HG03196 (cell line): ENCODE results near the gene RPP25L.

Experiments
- ATAC-seq: cut with Tn5 transposase; IDR thresholded peaks from one replicate; pipeline ENCODE4 v1.9.1; 2021; ENCODE audit not compliant: unreplicated experiment

Gene RPP25L

GRCh38 chr9:34588671-34589635 is 22.9 kb downstream of the RPP25L start:
- no peak for ATAC-seq

- ATAC-seq = no peak
Measured at GRCh38 chr9:34587271-34587670, 24.6 kb downstream of the RPP25L start.

DNA sequence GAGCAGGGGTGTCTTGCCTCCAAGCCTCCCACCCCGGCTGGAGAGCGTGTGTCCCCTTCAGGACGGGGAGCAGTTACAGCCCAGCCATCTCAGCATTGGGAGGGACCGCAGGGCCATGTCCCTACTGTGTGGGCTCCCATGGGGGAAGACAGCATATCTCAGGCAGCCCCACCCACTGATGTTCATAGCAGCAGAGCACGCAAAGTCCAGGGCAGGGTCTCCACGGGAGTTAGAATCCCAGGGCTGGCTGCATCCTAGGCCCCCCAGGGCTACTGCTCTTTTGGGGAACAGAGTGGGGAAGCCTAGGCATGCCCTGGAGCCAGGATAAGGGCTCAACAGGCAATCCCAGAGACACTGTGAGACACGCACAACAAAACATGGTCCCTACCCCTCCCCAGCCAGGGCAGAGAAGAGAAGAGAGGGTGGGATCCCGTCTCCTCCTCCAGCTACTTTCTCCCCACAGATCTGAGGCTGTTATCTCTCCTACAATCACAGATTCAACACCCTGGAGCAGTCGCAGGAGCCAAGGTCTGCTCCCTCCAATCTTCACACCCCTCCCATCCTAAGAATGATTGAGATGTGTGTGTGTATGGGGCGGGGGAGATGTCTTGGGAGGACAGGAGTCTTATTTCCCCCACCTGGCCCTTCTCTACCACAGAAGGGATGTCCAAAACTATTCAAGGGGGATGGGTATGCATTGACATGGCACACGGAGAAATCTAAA is 25.8 kb downstream of the RPP25L start:
- no peak for ATAC-seq

DNA sequence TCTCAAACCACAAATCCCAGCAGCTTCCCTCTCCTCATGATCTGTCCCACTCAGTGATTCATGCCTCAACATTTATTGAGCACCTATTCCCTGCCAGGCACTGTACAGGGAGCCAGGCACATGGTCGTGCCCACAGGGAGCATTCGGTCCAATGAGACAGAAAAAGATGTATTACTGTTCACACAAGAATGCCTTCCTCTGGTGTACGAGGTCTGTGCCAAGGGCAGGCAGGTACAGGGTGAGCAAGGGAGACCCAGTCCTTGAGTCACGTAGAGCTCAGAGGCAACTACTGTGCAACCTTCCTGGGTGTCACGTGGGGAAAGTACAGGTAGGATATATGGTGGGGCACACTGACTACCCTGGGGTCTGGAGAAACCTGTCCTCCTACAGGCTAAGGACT is 26.9 kb downstream of the RPP25L start:
- ATAC-seq = no peak

DNA sequence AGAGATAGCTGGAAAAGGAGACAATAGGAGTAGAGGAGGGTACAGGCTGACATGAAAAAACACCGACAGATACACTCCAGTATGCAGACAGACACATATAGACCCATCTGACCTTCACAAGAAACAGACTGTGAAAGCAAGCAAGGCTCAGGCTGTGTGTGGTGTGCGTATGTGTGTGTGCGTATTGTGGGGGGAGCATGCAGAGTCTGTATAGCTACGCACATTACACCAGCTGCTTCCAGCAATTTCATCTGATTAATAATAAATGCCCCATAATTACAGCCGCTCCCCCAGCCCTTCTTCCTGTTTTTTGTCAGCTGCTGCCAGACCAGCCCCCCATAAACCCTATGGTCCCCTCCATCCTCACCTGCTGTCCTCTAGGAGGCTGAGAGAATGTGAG is 29.1 kb downstream of the RPP25L start:
- no peak for ATAC-seq

- ATAC-seq = no peak
Measured at GRCh38 chr9:34581318-34581717, 30.6 kb downstream of the RPP25L start.

DNA sequence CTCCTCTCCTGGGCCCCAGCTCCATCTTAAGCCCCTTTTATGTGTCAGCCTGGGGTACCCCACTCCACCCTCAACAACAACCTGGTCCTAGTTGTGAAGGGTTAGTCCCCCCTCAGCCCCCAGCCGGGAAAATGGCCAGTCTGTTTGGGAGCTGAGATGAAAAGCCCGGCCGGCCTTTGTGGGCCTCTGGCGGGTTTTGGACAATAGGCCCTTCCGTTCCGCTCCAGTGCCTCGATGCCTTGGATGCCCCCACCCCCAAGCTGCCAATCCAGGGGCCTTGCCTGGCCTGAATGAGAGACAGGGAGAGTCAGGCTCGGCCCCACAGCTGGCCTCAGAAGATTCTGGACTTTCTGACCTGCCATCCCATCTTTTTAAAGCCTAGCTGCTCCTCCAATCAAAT is 31.5 kb downstream of the RPP25L start:
- no peak for ATAC-seq

GRCh38 chr9:34579808-34580163 is 32.1 kb downstream of the RPP25L start:
- ATAC-seq = no peak

DNA sequence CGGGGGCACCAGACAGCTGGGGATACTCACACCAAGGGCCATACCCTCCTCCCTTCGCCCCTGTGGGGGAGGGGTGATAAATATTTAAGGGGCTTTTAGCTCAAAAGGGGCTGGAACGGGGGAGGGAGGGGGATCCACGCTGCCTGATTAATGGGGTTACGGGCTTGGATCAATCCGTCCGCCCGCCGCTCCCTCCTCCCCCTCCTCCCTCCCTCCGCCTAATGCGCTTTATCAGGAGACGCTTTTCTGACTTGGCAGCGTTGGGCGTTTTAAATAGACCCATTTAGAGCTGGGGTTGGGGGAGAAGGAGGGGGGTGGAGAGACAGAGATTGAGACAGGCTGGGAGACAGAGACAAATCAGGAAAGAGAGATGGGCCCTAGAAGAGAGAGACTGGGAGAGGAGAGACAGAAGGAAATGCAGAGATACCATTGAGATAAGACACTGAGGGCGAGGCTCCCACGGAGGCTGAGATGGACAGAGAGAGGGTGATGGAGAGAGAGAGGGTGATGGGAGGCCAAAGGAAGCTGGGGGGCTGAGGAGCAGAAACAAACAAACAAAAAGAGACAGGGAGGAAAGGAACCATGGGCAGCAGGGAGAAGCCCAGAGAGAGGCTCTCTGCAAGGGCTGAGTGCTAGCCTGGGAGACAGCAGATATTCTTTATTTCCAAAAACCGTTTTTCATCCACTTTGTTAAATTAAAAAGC is 32.6 kb downstream of the RPP25L start:
- ATAC-seq = no peak

- no peak for ATAC-seq
Measured at GRCh38 chr9:34578241-34579103, 33.4 kb downstream of the RPP25L start.

- ATAC-seq = no peak
Measured at GRCh38 chr9:34577400-34578240, 34.3 kb downstream of the RPP25L start.

DNA sequence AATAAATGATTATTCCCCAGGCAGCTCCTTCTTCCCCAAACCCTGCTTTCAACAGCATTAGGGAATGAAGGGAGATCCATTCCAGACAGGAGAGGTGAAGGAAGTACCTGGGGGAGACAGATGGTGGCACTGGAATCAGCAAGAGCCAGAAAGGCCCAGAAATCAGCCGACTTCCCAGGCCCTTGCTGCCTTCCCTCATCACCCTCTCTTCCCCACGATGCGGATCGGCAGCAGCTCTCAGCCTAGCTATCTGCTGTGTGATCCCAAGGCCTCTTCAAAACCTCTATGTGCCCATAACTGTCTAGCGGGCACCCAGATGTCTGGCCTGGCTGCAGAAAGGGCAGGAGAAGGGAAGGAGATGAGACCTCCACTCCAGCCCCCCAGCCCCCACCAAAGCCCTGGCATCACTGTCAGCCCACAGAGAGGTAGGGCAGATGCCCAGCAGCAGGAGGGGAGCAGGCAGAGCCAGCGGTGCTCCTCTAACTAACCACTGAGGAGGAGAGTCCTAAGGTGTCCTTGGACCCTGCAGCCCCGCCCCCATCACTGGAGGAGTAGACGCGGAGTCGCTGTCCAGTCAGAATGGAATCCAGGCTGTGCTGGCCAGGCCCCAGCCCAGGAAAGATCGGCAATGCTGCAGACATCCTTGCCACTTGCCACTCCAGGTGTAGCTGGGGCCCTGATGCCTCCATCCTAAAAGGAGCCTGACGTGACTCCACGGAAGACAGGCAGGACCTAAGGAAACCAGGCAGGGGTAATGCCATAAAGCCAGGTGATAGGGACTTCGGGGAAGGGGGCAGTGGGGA is 35.1 kb downstream of the RPP25L start:
- ATAC-seq = no peak

GRCh38 chr9:34575862-34576596 is 35.9 kb downstream of the RPP25L start:
- ATAC-seq = no peak

GRCh38 chr9:34575241-34575640 is 36.7 kb downstream of the RPP25L start:
- ATAC-seq = no peak

DNA sequence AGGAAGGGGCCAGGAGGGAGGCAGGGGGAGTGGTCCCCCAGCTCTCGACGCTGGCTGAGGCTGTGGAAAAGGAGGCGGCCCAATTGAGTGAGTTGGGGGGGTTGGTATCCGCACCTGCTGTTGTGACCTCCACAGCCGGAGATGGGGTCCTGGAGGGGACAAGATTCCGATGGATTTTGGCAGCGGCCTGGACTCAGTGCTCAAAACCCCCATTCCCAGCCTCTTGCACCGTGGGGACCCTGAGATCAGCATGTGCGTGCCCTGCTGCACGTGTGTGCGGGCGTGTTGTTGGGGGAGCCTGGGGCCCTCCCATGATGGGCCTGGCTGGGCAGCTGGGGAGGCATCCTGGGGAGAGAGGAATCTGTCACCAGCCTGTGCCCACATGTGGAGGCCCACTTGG is 37.3 kb downstream of the RPP25L start:
- no peak for ATAC-seq

DNA sequence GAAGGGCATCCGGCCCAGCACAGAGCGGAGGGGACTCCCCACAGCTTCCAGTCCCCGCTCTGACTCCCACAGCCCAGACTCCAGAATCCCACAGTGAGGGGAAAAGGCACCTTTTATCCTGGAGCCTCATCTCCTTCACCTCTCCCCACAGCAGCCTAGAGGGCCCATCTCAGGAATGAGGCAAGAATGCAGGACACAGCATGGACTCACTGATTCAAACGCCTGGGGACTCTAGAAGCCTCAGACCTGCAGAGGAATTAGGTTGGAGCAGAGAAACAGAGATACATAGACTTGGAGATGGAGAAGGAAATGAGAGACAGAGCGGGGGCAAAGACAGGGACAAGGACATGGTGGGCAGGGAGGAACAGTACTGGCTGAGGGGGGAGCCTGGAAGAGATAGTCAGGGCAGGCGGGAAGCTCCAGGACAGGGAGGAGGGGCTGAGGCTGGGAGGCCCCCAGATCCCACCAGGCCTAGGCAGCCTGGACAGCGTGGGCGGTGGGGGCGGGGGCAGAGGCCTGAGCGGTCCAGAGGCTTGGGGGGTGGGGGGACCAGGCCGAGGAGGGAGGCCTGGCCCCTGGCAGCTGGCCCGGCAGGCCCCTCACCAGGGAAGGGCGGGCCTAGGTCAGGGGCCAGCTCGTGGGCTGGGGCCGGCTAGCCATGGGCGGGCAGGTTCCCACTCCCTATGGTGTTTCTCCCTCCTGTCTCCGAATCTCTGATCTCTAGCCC is 38.1 kb downstream of the RPP25L start:
- no peak for ATAC-seq

DNA sequence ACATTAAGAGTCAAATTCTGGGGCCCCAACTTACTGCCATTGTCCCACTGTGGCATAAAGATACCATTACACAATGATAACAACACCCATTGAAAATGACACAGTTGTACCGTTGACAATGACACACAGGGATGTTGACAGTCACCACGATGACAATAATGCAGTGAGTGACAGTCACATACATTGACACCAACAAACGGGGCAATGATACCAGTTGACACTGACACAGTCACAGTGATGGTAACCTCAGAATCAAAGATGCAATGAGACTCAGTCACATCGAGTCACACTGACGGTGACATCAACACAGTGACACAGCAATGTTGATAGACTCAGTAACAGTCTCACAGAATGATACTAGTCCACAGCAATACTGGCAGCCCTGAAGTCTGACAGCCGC is 39.3 kb downstream of the RPP25L start:
- ATAC-seq = no peak

GRCh38 chr9:34572092-34572491 is 39.8 kb downstream of the RPP25L start:
- no peak for ATAC-seq
